ENCODE data around the gene TCF7. TPM values are rescaled to one million over a fixed set of nuclear protein-coding genes. Genes with fewer than 3 reads are reported as not detected.

The TCF7 gene
- polyA plus RNA-seq, 1 of the 3 experiments (the other 2 are of a cell fraction): 2.7 TPM

DNA sequence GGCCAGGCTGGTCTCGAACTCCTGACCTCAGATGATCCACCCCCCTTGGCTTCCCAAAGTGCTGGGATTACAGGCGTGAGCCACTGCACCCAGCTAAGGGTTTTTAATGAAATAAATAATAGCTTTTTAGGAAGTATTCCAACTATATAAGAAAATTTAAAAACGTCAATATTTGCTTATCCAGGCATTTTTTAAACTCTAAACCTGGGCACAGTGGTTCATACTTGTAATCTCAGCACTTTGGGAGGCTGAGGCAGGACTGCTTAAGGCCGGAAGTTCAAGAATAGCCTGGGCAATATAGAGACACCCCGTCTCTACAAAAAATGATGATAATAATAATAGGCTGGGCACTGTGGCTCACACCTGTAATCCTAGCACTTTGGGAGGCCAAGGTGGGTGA, 48.1 kb downstream of the TCF7 start (continued):
- TF ChIP-seq, protein P1, sequence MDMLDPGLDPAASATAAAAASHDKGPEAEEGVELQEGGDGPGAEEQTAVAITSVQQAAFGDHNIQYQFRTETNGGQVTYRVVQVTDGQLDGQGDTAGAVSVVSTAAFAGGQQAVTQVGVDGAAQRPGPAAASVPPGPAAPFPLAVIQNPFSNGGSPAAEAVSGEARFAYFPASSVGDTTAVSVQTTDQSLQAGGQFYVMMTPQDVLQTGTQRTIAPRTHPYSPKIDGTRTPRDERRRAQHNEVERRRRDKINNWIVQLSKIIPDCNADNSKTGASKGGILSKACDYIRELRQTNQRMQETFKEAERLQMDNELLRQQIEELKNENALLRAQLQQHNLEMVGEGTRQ (IDR thresholded peaks at IDR 0.05; ENCODE audit: borderline replicate concordance, low read depth, low read length): no peak
- TF ChIP-seq, protein P2, sequence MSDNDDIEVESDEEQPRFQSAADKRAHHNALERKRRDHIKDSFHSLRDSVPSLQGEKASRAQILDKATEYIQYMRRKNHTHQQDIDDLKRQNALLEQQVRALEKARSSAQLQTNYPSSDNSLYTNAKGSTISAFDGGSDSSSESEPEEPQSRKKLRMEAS (IDR thresholded peaks at IDR 0.05; ENCODE audit: low read depth): no peak
- TF ChIP-seq FOXM1 (IDR thresholded peaks at IDR 0.05; ENCODE audit: low read depth) (no peak), ELF1 (IDR thresholded peaks at IDR 0.05) (no peak), TEAD4 (IDR thresholded peaks at IDR 0.05; ENCODE audit: borderline replicate concordance, insufficient read depth) (no peak), POLR2AphosphoS5 (IDR thresholded peaks at IDR 0.05; ENCODE audit: low read depth, low read length) (no peak), EP300 (IDR thresholded peaks at IDR 0.05; ENCODE audit: borderline replicate concordance in 1 of 2, low read depth in 1 of 2, low read length in 1 of 2) (no peak), CHD2 (IDR thresholded peaks at IDR 0.05; ENCODE audit: low read length, partially characterized antibody) (no peak)
- TF ChIP-seq, protein P3, sequence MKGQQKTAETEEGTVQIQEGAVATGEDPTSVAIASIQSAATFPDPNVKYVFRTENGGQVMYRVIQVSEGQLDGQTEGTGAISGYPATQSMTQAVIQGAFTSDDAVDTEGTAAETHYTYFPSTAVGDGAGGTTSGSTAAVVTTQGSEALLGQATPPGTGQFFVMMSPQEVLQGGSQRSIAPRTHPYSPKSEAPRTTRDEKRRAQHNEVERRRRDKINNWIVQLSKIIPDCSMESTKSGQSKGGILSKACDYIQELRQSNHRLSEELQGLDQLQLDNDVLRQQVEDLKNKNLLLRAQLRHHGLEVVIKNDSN (IDR thresholded peaks at IDR 0.05; ENCODE audit: borderline replicate concordance, low read depth): no peak

DNA sequence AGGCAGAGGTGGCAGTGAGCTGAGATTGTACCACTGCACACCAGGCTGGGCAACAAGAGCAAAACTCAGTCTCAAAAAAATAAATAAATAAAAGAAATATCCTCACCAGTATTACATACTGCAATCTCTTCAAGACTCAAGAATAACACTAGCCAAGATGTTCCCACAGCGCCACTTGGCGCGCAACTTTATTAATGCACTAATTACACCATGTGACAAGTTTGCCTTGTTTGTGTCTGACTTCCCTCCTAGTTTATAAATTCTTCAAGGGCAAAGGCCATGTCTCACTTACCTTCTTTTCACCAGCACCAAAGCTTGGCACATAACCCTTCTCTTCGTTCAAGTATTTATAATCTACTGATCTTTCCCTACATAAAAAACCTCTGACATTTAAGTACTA, 57.5 kb downstream of the TCF7 start:
- Histone ChIP-seq H3K36me3 (replicated peaks in 1 of 2; ENCODE audit: control insufficient read depth in 1 of 2, insufficient read depth in 2 of 2, low read length in 1 of 2) (peaks cover 50 to 57% of the 10 kb centered on the region in 2 experiments), H3K27me3 (ENCODE audit: insufficient read depth) (no peaks in the 10 kb centered on the region), H4K20me1 (ENCODE audit: insufficient read depth) (peaks cover 79% of the 10 kb centered on the region), H3K4me2 (no peak overlapping the region), H3K9ac (no peak overlapping the region), H3K4me1 (ENCODE audit: control insufficient read depth in 1 of 2, insufficient read depth in 2 of 2, low read depth in 1 of 2, low read length in 1 of 2) (peaks cover 10 to 15% of the 10 kb centered on the region in 2 experiments; a peak in 1 of 4 replicates), H2AFZ (ENCODE audit: low read depth) (no peak overlapping the region), H3K4me3 (ENCODE audit: low read depth in 2 of 2, low read length in 1 of 2) (no peak overlapping the region), H3K79me2 (ENCODE audit: insufficient read depth) (peaks cover 97% of the 10 kb centered on the region), H3K9me2 (no peaks in the 10 kb centered on the region), H3F3A (replicated peaks; ENCODE audit: insufficient read depth) (peaks cover 24% of the 10 kb centered on the region), H3K9me3 (no peaks in the 10 kb centered on the region), H3K27ac (ENCODE audit: low read depth in 2 of 2, low read length in 1 of 2) (no peak overlapping the region)
- 92% methylated on average over 4 of the region's 4 CpGs for WGBS (ENCODE audit: low lambda C conversion rate)
- DNase-seq: no peak
- CTCF ChIA-PET: interaction anchor here (1.0 to 2.2 kb wide), 3 partner anchors 12 to 118 kb away, joined by 3 to 11 read pairs (median 3); no protein-coding TSS in a partner anchor
- POLR2A ChIA-PET: no interaction called here
- no peak for TF ChIP-seq ELF1 (IDR thresholded peaks at IDR 0.05)
- no peak for TF ChIP-seq EP300 (IDR thresholded peaks at IDR 0.05; ENCODE audit: borderline replicate concordance in 1 of 2, low read depth in 1 of 2, low read length in 1 of 2)
- TF ChIP-seq, protein P4, sequence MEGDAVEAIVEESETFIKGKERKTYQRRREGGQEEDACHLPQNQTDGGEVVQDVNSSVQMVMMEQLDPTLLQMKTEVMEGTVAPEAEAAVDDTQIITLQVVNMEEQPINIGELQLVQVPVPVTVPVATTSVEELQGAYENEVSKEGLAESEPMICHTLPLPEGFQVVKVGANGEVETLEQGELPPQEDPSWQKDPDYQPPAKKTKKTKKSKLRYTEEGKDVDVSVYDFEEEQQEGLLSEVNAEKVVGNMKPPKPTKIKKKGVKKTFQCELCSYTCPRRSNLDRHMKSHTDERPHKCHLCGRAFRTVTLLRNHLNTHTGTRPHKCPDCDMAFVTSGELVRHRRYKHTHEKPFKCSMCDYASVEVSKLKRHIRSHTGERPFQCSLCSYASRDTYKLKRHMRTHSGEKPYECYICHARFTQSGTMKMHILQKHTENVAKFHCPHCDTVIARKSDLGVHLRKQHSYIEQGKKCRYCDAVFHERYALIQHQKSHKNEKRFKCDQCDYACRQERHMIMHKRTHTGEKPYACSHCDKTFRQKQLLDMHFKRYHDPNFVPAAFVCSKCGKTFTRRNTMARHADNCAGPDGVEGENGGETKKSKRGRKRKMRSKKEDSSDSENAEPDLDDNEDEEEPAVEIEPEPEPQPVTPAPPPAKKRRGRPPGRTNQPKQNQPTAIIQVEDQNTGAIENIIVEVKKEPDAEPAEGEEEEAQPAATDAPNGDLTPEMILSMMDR (IDR thresholded peaks at IDR 0.05): no peak
- TF ChIP-seq CHD2 (IDR thresholded peaks at IDR 0.05; ENCODE audit: low read length, partially characterized antibody): no peak
- TF ChIP-seq, protein P3 (IDR thresholded peaks at IDR 0.05; ENCODE audit: borderline replicate concordance, low read depth): no peak
- no peak for TF ChIP-seq FOXJ3 (CRISPR knock-in tag; IDR thresholded peaks at IDR 0.05)
- TF ChIP-seq TAF1 (IDR thresholded peaks at IDR 0.05; ENCODE audit: borderline replicate concordance, low read depth, low read length): no peak
- TF ChIP-seq SMC3 (IDR thresholded peaks at IDR 0.05; ENCODE audit: low read depth, low read length): no peak
- no peak for TF ChIP-seq YY1 (IDR thresholded peaks at IDR 0.05; ENCODE audit: low read depth)
- no peak for TF ChIP-seq MEF2A (IDR thresholded peaks at IDR 0.05; ENCODE audit: borderline replicate concordance, low read depth)
- TF ChIP-seq RXRA (IDR thresholded peaks at IDR 0.05; ENCODE audit: borderline replicate concordance, low read depth): no peak
- TF ChIP-seq NFIC (IDR thresholded peaks at IDR 0.05; ENCODE audit: borderline replicate concordance): no peak
- TF ChIP-seq, protein P5, sequence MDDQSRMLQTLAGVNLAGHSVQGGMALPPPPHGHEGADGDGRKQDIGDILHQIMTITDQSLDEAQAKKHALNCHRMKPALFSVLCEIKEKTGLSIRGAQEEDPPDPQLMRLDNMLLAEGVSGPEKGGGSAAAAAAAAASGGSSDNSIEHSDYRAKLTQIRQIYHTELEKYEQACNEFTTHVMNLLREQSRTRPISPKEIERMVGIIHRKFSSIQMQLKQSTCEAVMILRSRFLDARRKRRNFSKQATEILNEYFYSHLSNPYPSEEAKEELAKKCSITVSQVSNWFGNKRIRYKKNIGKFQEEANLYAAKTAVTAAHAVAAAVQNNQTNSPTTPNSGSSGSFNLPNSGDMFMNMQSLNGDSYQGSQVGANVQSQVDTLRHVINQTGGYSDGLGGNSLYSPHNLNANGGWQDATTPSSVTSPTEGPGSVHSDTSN (IDR thresholded peaks at IDR 0.05): no peak
- no peak for TF ChIP-seq MXI1 (IDR thresholded peaks at IDR 0.05; ENCODE audit: low read depth, low read length)
- no peak for TF ChIP-seq FOXM1 (IDR thresholded peaks at IDR 0.05; ENCODE audit: low read depth)
- TF ChIP-seq RAD21 (IDR thresholded peaks at IDR 0.05; ENCODE audit: low read length): no peak
- no peak for TF ChIP-seq POLR2AphosphoS5 (IDR thresholded peaks at IDR 0.05; ENCODE audit: low read depth, low read length)
- TF ChIP-seq, protein P6, sequence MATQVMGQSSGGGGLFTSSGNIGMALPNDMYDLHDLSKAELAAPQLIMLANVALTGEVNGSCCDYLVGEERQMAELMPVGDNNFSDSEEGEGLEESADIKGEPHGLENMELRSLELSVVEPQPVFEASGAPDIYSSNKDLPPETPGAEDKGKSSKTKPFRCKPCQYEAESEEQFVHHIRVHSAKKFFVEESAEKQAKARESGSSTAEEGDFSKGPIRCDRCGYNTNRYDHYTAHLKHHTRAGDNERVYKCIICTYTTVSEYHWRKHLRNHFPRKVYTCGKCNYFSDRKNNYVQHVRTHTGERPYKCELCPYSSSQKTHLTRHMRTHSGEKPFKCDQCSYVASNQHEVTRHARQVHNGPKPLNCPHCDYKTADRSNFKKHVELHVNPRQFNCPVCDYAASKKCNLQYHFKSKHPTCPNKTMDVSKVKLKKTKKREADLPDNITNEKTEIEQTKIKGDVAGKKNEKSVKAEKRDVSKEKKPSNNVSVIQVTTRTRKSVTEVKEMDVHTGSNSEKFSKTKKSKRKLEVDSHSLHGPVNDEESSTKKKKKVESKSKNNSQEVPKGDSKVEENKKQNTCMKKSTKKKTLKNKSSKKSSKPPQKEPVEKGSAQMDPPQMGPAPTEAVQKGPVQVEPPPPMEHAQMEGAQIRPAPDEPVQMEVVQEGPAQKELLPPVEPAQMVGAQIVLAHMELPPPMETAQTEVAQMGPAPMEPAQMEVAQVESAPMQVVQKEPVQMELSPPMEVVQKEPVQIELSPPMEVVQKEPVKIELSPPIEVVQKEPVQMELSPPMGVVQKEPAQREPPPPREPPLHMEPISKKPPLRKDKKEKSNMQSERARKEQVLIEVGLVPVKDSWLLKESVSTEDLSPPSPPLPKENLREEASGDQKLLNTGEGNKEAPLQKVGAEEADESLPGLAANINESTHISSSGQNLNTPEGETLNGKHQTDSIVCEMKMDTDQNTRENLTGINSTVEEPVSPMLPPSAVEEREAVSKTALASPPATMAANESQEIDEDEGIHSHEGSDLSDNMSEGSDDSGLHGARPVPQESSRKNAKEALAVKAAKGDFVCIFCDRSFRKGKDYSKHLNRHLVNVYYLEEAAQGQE (IDR thresholded peaks at IDR 0.05; ENCODE audit: low read depth, low read length): no peak

Measured in SK-N-SH (cell line).